ENCODE data around the gene ACBD4. TPM values are rescaled to one million over a fixed set of nuclear protein-coding genes. Genes with fewer than 3 reads are reported as not detected.

The ACBD4 gene
- total and polyA plus RNA-seq, 10 of the 15 experiments (the other 5 are each of a cell fraction or from before 2014, with no cell fraction given), result 0.20 to 13.8 (median 6.9) TPM

GRCh38 chr17:45186801-45187354, 51.4 kb downstream of the ACBD4 start:
- TF ChIP-seq HCFC1 (IDR thresholded peaks at IDR 0.05; ENCODE audit: low read length), result no peak
- TF ChIP-seq GATAD2B (conservative IDR thresholded peaks at IDR 0.05; ENCODE audit: low read depth), result no peak
- TF ChIP-seq, protein P1, sequence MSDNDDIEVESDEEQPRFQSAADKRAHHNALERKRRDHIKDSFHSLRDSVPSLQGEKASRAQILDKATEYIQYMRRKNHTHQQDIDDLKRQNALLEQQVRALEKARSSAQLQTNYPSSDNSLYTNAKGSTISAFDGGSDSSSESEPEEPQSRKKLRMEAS (IDR thresholded peaks at IDR 0.05; ENCODE audit: low read depth, low read length), result no peak
- no peak for TF ChIP-seq GABPA (IDR thresholded peaks at IDR 0.05; ENCODE audit: low read depth)
- no peak for TF ChIP-seq STAT3 (IDR thresholded peaks at IDR 0.05; ENCODE audit: low read depth, low read length)
- TF ChIP-seq NBN (IDR thresholded peaks at IDR 0.05), result no peak
- no peak for TF ChIP-seq EZH2 (IDR thresholded peaks at IDR 0.05; ENCODE audit: borderline replicate concordance, control insufficient read depth, low read depth, low read length)
- no peak for TF ChIP-seq PAX8 (IDR thresholded peaks at IDR 0.05)
- TF ChIP-seq SUPT20H (IDR thresholded peaks at IDR 0.05; ENCODE audit: borderline replicate concordance, control insufficient read depth, low read depth, low read length), result no peak
- TF ChIP-seq MTA2 (IDR thresholded peaks at IDR 0.05; ENCODE audit: low read depth), result no peak
- no peak overlapping the region for H3K9ac ChIP-seq (ENCODE audit: control insufficient read depth, insufficient read depth, low read length)
- FAIRE-seq (no peak), ATAC-seq (no peak), DNase-seq (ENCODE audit: low read depth, low spot score) (no peak)
- no peak overlapping the region for H3K4me3 ChIP-seq
- no TSS peak for BruUV-seq (replicated peaks)
- H3K27me3 ChIP-seq (replicated peaks in 1 of 2; ENCODE audit: control insufficient read depth in 2 of 2, insufficient read depth in 2 of 2, low read length in 1 of 2), result no peaks in the 10 kb centered on the region
- H3K9me3 ChIP-seq (replicated peaks; ENCODE audit: control insufficient read depth, insufficient read depth, low read length), result no peaks in the 10 kb centered on the region
- no peaks in the 10 kb centered on the region for H3K4me1 ChIP-seq (ENCODE audit: control insufficient read depth, insufficient read depth, low read length)
- H3K4me2 ChIP-seq (ENCODE audit: control insufficient read depth, insufficient read depth), result no peak overlapping the region
- no peaks in the 10 kb centered on the region for H3K36me3 ChIP-seq (ENCODE audit: control insufficient read depth in 2 of 2, insufficient read depth in 2 of 2, low read length in 1 of 2)
- no peak overlapping the region for H2AFZ ChIP-seq (ENCODE audit: control insufficient read depth, low read depth, low read length)
- H3K79me2 ChIP-seq (ENCODE audit: control insufficient read depth, insufficient read depth, low read length), result no peaks in the 10 kb centered on the region
- RAD21 ChIA-PET (ENCODE audit: unreplicated experiment), result no interaction called here
- H4K20me1 ChIP-seq (ENCODE audit: control insufficient read depth, insufficient read depth), result no peaks in the 10 kb centered on the region
- POLR2A ChIA-PET, result no interaction called here
- CTCF ChIA-PET, result interaction anchor here (3.0 to 3.3 kb wide), 2 partner anchors 11 to 51 kb away, joined by 16 to 29 read pairs; partner anchors contain the start of gene ACBD4
- in situ Hi-C loops (cut with MboI), result no loop called here
- 86% methylated on average over 6 of the region's 7 CpGs for WGBS (ENCODE audit: insufficient coverage, insufficient replicate concordance, low lambda C conversion rate, missing lambda C conversion rate)
- intact Hi-C loops (cut with micrococcal nuclease; ENCODE audit: unreplicated experiment), result no loop called here
- no peak overlapping the region for H3K27ac ChIP-seq (ENCODE audit: control insufficient read depth, insufficient read depth)
- SMC1A ChIA-PET (ENCODE audit: uncharacterized antibody, unreplicated experiment), result no interaction called here

Measured in GM12878 (cell line).